GM21723 (cell line): ENCODE results near the gene HNRNPA3.
A peak's percentile ranks its signal among the peaks of the same experiment; 100 is the strongest.
"Not testable (repeated sequence)": the region's sequence is repeated elsewhere in the genome, so short reads cannot be mapped to it uniquely, and the experiment has no call there.

ENCODE experiments used
- ATAC-seq: cut with Tn5 transposase; IDR thresholded peaks from one replicate; pipeline ENCODE4 v1.9.1; 2021; ENCODE audit warnings: mild to moderate bottlenecking, moderate library complexity; ENCODE audit not compliant: unreplicated experiment

HNRNPA3 gene

GRCh38 chr2:177254433-177255226, 42.0 kb downstream of the HNRNPA3 start:
- ATAC-seq, result no peak

GRCh38 chr2:177255227-177255601, 42.6 kb downstream of the HNRNPA3 start:
- ATAC-seq, result no peak

- ATAC-seq, result no peak
Measured at GRCh38 chr2:177256026-177256425, 43.4 kb downstream of the HNRNPA3 start.

GRCh38 chr2:177256695-177257094, 44.1 kb downstream of the HNRNPA3 start:
- no peak for ATAC-seq

GRCh38 chr2:177257471-177257870, 44.9 kb downstream of the HNRNPA3 start:
- no peak for ATAC-seq

- no peak for ATAC-seq
Measured at GRCh38 chr2:177258059-177258458, 45.5 kb downstream of the HNRNPA3 start.

- no peak for ATAC-seq
Measured at GRCh38 chr2:177260379-177260778, 47.8 kb downstream of the HNRNPA3 start.

GRCh38 chr2:177261116-177262060, 48.8 kb downstream of the HNRNPA3 start:
- no peak for ATAC-seq

GRCh38 chr2:177262092-177262491, 49.5 kb downstream of the HNRNPA3 start:
- ATAC-seq, result no peak

- ATAC-seq, result no peak
Measured at GRCh38 chr2:177262958-177263450, 50.4 kb downstream of the HNRNPA3 start.

- ATAC-seq, result peak; percentile 52
Measured at GRCh38 chr2:177263451-177264208, 51.0 kb downstream of the HNRNPA3 start.

GRCh38 chr2:177264209-177264692, 51.7 kb downstream of the HNRNPA3 start:
- ATAC-seq, result no peak

GRCh38 chr2:177264693-177265587, 52.3 kb downstream of the HNRNPA3 start, which contains the start of gene NFE2L2:
Gene NFE2L2, minus strand, starts transcription at chr2:177264727. Its CDS starts 151 bp downstream, at chr2:177264576.
- ATAC-seq, result peak; percentile 69

GRCh38 chr2:177265824-177266817, 53.5 kb downstream of the HNRNPA3 start:
- ATAC-seq, result no peak

- ATAC-seq, result not testable (repeated sequence)
Measured at GRCh38 chr2:177266955-177267354, 54.4 kb downstream of the HNRNPA3 start.

- ATAC-seq, result no peak
Measured at GRCh38 chr2:177268187-177268871, 55.7 kb downstream of the HNRNPA3 start.

- ATAC-seq, result no peak
Measured at GRCh38 chr2:177268901-177269300, 56.3 kb downstream of the HNRNPA3 start.

GRCh38 chr2:177270531-177270930, 57.9 kb downstream of the HNRNPA3 start:
- no peak for ATAC-seq
